ENCODE data around the gene SEPTIN1. TPM values are rescaled to one million over a fixed set of nuclear protein-coding genes. Genes with fewer than 3 reads are reported as not detected.

The SEPTIN1 gene
- total RNA-seq, 4 donors from 2014 or later: 2.8 to 9.8 (median 4.8) TPM

GRCh38 chr16:30414159-30414558, 31.8 kb upstream of the SEPTIN1 start:
- Histone ChIP-seq H3K9me3 (no peaks in the 10 kb centered on the region), H3K27me3 (no peaks in the 10 kb centered on the region), H3K4me3 (no peak overlapping the region), H3K4me1 (peaks cover 4 to 23% (median 18%) of the 10 kb centered on the region in 4 donors), H3K36me3 (no peaks in the 10 kb centered on the region), H3K27ac (no peak overlapping the region)
- intact Hi-C loops (cut with DNase I; ENCODE audit: low total_unique reads) (no loop called here), in situ Hi-C loops (cut with MboI; ENCODE audit: low pct_ligation_motif_present in 1 of 4, low pct_unique_long_range_greater_than_20kb in 1 of 4, low sequenced_read_pairs in 3 of 4) (loop anchor here (25.0 kb wide), 2 partner anchors 302 to 327 kb away; partner anchors contain the start of genes GDPD3 (in 2 of the 4), MAPK3 (in 2 of the 4), PPP4C (in 2 of the 4) and TBX6 (in 2 of the 4))
- no peak for DNase-seq
- 94 to 95% methylated on average over 4 to 5 of the region's 5 CpGs for WGBS, 2 donors (ENCODE audit: low coverage in 1 of 2)
- TF ChIP-seq, protein P1, sequence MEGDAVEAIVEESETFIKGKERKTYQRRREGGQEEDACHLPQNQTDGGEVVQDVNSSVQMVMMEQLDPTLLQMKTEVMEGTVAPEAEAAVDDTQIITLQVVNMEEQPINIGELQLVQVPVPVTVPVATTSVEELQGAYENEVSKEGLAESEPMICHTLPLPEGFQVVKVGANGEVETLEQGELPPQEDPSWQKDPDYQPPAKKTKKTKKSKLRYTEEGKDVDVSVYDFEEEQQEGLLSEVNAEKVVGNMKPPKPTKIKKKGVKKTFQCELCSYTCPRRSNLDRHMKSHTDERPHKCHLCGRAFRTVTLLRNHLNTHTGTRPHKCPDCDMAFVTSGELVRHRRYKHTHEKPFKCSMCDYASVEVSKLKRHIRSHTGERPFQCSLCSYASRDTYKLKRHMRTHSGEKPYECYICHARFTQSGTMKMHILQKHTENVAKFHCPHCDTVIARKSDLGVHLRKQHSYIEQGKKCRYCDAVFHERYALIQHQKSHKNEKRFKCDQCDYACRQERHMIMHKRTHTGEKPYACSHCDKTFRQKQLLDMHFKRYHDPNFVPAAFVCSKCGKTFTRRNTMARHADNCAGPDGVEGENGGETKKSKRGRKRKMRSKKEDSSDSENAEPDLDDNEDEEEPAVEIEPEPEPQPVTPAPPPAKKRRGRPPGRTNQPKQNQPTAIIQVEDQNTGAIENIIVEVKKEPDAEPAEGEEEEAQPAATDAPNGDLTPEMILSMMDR (IDR thresholded peaks at IDR 0.05): no peak
- TF ChIP-seq EP300 (IDR thresholded peaks at IDR 0.05; ENCODE audit: low read depth) (no peak), POLR2AphosphoS5 (IDR thresholded peaks at IDR 0.05) (no peak), POLR2A (IDR thresholded peaks at IDR 0.05) (no peak)

- H3K4me3 ChIP-seq: no peak overlapping the region
- no peak for DNase-seq
- in situ Hi-C loops (cut with MboI; ENCODE audit: low pct_ligation_motif_present in 1 of 4, low pct_unique_long_range_greater_than_20kb in 1 of 4, low sequenced_read_pairs in 3 of 4) (loop anchor here (25.0 kb wide), 2 partner anchors 301 to 326 kb away; partner anchors contain the start of genes GDPD3 (in 2 of the 4), MAPK3 (in 2 of the 4), PPP4C (in 2 of the 4) and TBX6 (in 2 of the 4)), intact Hi-C loops (cut with DNase I; ENCODE audit: low total_unique reads) (no loop called here)
- H3K36me3 ChIP-seq: no peaks in the 10 kb centered on the region
- TF ChIP-seq POLR2A (IDR thresholded peaks at IDR 0.05): no peak
- H3K9me3 ChIP-seq: no peaks in the 10 kb centered on the region
- H3K4me1 ChIP-seq: peaks cover 9 to 25% (median 20%) of the 10 kb centered on the region in 4 donors
- H3K27ac ChIP-seq: no peak overlapping the region
- no peaks in the 10 kb centered on the region for H3K27me3 ChIP-seq
- 84 to 100% methylated on average over 3 to 6 of the region's 6 CpGs for WGBS, 2 donors (ENCODE audit: low coverage in 1 of 2)
Measured at GRCh38 chr16:30413112-30413806, 30.9 kb upstream of the SEPTIN1 start.

- Histone ChIP-seq H3K4me1 (peaks cover 12 to 30% (median 23%) of the 10 kb centered on the region in 4 donors), H3K36me3 (no peaks in the 10 kb centered on the region), H3K27me3 (no peaks in the 10 kb centered on the region), H3K9me3 (no peaks in the 10 kb centered on the region), H3K27ac (peak overlapping the region; percentile 39 to 49 (median 42)), H3K4me3 (no peak overlapping the region)
- TF ChIP-seq, protein P1 (IDR thresholded peaks at IDR 0.05): peak; percentile 89 to 96 (median 94)
- no peak for TF ChIP-seq POLR2AphosphoS5 (IDR thresholded peaks at IDR 0.05)
- intact Hi-C loops (cut with DNase I; ENCODE audit: low total_unique reads) (no loop called here), in situ Hi-C loops (cut with MboI; ENCODE audit: low pct_ligation_motif_present in 1 of 4, low pct_unique_long_range_greater_than_20kb in 1 of 4, low sequenced_read_pairs in 3 of 4) (loop anchor here (25.0 kb wide), 2 partner anchors 297 to 322 kb away; partner anchors contain the start of genes GDPD3 (in 2 of the 4), MAPK3 (in 2 of the 4), PPP4C (in 2 of the 4) and TBX6 (in 2 of the 4))
- WGBS, 2 donors (ENCODE audit: low coverage in 1 of 2): 40 to 80% methylated on average over 5 to 15 of the region's 15 CpGs
- peak; percentile 95 for DNase-seq
Measured at GRCh38 chr16:30409125-30410060, 27.0 kb upstream of the SEPTIN1 start.

- no peaks in the 10 kb centered on the region for H3K9me3 ChIP-seq
- in situ Hi-C loops (cut with MboI; ENCODE audit: low pct_ligation_motif_present in 1 of 4, low pct_unique_long_range_greater_than_20kb in 1 of 4, low sequenced_read_pairs in 3 of 4): loop anchor here (25.0 kb wide), 2 partner anchors 296 to 321 kb away; partner anchors contain the start of genes GDPD3 (in 2 of the 4), MAPK3 (in 2 of the 4), PPP4C (in 2 of the 4) and TBX6 (in 2 of the 4)
- TF ChIP-seq EP300 (IDR thresholded peaks at IDR 0.05; ENCODE audit: low read depth): no peak
- TF ChIP-seq, protein P1 (IDR thresholded peaks at IDR 0.05): no peak
- TF ChIP-seq POLR2AphosphoS5 (IDR thresholded peaks at IDR 0.05): no peak
- no peak for TF ChIP-seq POLR2A (IDR thresholded peaks at IDR 0.05)
Measured at GRCh38 chr16:30407804-30408534, 25.6 kb upstream of the SEPTIN1 start.

More at GRCh38 chr16:30407804-30408534, 25.6 kb upstream of the SEPTIN1 start:
- H3K4me1 ChIP-seq: peaks cover 12 to 30% (median 23%) of the 10 kb centered on the region in 4 donors
- peak overlapping the region; percentile 77 to 95 (median 90) for H3K27ac ChIP-seq
- 0 to 11% methylated on average over 2 to 18 of the region's 19 CpGs for WGBS, 2 donors (ENCODE audit: low coverage in 1 of 2)
- no peaks in the 10 kb centered on the region for H3K27me3 ChIP-seq
- DNase-seq: no peak
- peak overlapping the region; percentile 45 to 75 (median 60) for H3K4me3 ChIP-seq
- intact Hi-C loops (cut with DNase I; ENCODE audit: low total_unique reads): no loop called here
- H3K36me3 ChIP-seq: no peaks in the 10 kb centered on the region

Data from transverse colon (tissue), 4 donors.